Activated naive CD8-positive, alpha-beta T cell (primary cell): Measurements from ENCODE around the gene CPA1.

ENCODE experiments used
- H3K27ac Mint-ChIP-seq: one replicate; pipeline ENCODE4 v1.8.0; 2021; ENCODE audit warnings: mixed read lengths
- H3K27me3 Mint-ChIP-seq: one replicate; pipeline ENCODE4 v1.8.0; 2021; ENCODE audit warnings: mixed read lengths
- H3K36me3 Mint-ChIP-seq: one replicate; pipeline ENCODE4 v1.8.0; 2021; ENCODE audit warnings: mixed read lengths
- H3K4me1 Mint-ChIP-seq: one replicate; pipeline ENCODE4 v1.8.0; 2021; ENCODE audit warnings: low read depth, mixed read lengths
- H3K4me3 Mint-ChIP-seq: one replicate; pipeline ENCODE4 v1.8.0; 2021; ENCODE audit warnings: mild to moderate bottlenecking, mixed read lengths
- H3K9me3 Mint-ChIP-seq: one replicate; pipeline ENCODE4 v1.8.0; 2021; ENCODE audit warnings: low read depth, mixed read lengths

CPA1 gene

DNA sequence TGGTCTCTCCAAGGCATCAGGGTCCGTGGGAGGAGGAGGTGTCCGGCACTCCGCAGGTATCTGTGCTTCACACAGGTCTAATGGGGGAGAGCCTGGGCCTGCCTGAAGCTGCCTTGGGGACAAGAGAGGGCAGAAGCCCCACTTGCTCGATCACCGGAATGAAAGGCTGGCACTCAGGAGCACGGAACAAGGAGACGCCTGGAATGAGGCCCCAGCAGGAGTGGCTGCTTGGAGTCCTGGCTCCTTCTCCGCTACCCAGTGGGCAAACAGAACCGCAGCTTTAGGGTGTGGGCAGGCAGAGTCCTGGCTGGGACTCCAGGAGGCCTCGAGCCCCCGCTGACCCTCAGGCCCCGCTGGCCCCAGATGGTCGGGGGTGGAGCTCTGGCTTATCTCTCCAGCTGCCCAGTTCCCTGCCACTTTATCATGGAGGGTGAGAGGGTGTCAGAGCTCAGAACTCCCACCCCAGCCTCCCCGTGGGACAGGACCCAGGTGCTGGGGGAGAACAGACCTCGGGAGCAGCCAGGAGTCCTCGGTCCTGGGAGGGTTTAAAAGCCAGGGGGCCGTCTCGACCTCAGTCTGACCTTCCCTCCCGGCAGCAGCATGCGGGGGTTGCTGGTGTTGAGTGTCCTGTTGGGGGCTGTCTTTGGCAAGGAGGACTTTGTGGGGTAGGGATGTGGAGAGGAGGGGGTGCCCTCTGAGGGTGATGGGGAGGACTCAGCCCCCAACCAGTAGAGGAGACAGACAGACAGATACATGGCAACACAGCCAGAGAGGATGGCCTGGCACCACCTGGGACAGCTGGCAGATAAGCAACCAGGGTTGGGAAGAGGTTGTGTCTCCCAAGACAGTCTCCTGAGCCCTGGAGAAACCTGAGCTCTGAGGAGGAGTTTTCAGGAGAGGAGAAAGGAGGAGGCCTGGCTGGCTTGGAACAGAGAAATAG is at the start of gene CPA1:
TSS of gene CPA1 (plus strand) at position 574 of the 940 bp plus-strand sequence. CDS start at position 601, 27 bp downstream.
- Mint-ChIP-seq H3K4me3 (no peak within 1 kb of the TSS), H3K36me3 (peaks cover 5% of the 10 kb centered on the region), H3K4me1 (no peaks in the 10 kb centered on the region), H3K27me3 (no peaks in the 10 kb centered on the region), H3K9me3 (no peaks in the 10 kb centered on the region), H3K27ac (no peak within 1 kb of the TSS)

DNA sequence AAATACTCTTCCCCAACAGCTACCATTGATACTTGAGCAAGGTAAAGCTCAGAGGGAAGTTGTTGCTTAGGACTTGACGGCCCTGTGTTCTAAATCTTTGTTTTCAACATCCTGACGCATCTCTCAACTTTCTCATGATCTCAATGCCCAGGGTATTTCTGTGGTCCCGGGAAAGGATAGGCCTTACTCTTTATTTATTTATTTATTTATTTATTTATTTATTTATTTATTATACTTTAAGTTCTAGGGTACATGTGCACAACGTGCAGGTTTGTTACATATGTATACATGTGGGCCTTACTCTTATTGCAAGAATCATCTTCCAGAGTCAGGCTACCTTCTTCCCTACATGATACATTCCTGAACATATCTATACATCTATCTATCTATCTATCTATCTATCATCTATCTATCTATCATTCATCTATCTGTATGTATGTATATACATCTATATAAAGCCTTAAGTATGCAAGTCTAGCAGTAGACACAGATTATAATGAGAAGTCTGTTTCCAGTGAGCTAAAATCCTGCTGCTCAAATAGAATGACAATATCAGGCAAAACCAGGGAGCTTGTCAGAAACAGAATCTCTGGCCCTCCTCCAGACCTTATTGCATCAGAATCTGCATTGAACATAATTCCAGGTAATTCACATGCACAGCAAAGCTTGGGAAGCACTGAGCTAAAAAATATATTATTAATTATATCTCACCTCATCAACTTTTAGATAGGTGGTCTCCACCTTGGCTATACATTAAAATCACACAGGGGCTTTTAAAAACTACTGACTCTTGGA is 47.8 kb upstream of the CPA1 start:
- Mint-ChIP-seq H3K4me3 (no peak overlapping the region), H3K9me3 (no peaks in the 10 kb centered on the region), H3K36me3 (no peaks in the 10 kb centered on the region), H3K27me3 (no peaks in the 10 kb centered on the region), H3K27ac (no peak overlapping the region), H3K4me1 (no peaks in the 10 kb centered on the region)

DNA sequence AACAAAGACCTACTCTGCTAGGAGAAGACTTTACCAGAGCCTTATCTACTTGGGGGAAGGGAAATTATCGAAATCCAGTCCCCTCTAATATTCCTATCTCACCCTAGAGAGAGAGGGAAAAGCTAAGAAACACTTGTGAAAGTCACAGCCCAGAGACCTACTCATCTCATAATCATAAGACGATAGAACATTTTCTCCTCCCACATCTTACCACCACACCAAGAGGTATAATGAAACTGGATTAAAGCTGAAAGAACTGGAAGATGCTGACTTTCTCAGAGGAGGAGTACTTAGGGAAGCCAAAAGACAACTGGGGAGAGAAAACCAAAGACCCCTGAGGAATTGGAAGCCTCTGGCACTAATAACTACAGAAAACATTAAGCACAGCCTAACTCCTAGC is 46.5 kb upstream of the CPA1 start:
- no peaks in the 10 kb centered on the region for H3K9me3 Mint-ChIP-seq
- H3K36me3 Mint-ChIP-seq = no peaks in the 10 kb centered on the region
- no peak overlapping the region for H3K27ac Mint-ChIP-seq
- H3K4me1 Mint-ChIP-seq = no peaks in the 10 kb centered on the region
- H3K4me3 Mint-ChIP-seq = no peak overlapping the region
- H3K27me3 Mint-ChIP-seq = no peaks in the 10 kb centered on the region

DNA sequence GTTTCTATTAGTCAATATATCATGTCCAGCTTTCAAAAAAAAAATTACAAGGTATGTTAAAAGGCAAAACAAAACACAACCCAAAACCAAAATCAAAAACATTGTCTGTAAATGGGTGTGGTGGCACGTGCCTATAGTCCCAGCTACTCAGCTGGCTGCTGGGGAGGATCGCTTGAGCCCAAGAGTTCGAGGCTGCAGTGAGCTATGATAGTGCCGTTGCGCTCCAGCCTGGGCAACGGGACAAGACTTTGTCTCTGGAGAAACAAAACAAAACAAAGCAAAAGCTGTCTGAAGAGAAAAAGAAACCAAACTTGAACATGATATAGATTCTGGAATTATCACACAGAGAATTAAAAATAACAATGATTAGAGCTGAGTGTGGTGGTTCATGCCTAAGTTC is 46.0 kb upstream of the CPA1 start:
- H3K27ac Mint-ChIP-seq = no peak overlapping the region
- H3K36me3 Mint-ChIP-seq = no peaks in the 10 kb centered on the region
- H3K4me3 Mint-ChIP-seq = no peak overlapping the region
- no peaks in the 10 kb centered on the region for H3K27me3 Mint-ChIP-seq
- H3K9me3 Mint-ChIP-seq = no peaks in the 10 kb centered on the region
- H3K4me1 Mint-ChIP-seq = no peaks in the 10 kb centered on the region

DNA sequence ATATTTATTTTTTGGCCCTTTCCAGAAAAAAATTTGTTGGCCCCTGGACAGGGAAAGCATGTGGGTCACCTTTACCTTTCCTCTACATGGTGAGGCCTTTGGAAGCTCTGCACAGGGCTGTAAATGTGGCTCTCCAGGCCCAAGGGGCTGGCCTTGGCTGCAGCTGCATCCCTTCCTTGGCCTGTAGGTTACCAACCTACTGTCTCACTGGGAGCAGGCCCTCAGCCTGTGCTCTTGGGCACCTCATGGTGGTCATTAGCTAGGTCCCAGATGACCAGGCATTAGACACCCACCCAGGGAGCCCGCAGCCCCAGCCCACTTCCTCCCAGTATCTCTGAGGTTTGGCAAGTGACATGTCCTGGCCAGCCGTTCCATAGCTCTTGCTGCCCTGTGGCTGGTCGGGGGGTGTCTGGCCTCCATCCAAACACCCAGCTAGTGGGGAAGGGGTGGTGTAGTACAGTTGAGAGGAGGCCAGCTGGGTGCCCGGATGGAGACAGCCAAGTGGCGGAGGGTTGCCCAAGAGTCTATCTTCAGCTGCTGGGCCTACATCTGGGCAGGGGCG is 42.8 kb upstream of the CPA1 start:
- H3K9me3 Mint-ChIP-seq = no peaks in the 10 kb centered on the region
- no peaks in the 10 kb centered on the region for H3K4me1 Mint-ChIP-seq
- H3K27ac Mint-ChIP-seq = no peak overlapping the region
- no peaks in the 10 kb centered on the region for H3K27me3 Mint-ChIP-seq
- no peaks in the 10 kb centered on the region for H3K36me3 Mint-ChIP-seq
- no peak overlapping the region for H3K4me3 Mint-ChIP-seq

DNA sequence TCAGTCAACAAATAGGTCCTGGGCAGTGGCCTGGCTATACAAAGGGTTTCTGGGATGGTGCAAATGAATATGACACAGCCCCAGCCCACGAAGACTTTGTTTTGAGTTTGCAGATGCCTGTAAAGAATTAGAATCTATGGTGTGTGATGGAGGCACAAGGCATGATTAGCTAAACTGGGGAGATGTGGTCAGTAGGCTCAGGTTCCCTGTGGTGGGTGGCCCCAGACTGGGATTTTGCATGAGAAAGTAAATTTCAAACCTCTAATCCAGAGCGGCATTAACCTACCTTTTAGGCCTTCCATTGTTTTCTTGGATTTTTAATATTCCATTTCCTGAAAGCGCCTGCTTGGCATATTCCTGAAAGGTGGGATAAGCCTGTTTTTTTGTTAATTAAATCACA is 42.1 kb upstream of the CPA1 start:
- Mint-ChIP-seq H3K27me3 (no peaks in the 10 kb centered on the region), H3K9me3 (no peaks in the 10 kb centered on the region), H3K4me3 (no peak overlapping the region), H3K36me3 (no peaks in the 10 kb centered on the region), H3K27ac (no peak overlapping the region), H3K4me1 (no peaks in the 10 kb centered on the region)

DNA sequence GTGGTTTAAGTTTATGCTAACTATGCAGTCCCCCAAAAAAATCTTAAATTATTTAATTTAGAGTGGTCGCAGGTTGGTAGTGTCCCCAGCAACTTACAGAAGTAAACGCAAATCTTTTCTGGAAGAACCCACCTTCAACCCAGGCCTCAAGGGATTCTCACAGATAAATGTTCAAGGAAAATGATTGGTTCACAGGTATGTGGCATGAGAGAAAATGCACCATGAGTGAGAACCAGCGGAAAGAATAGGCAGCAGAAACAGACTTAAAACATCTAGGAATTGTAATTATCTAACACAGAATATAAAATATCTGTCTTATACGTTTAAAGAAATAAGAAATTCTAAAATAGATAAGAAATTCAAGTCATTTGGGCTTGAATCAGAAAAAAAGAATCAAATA is 38.4 kb upstream of the CPA1 start:
- H3K36me3 Mint-ChIP-seq = no peaks in the 10 kb centered on the region
- no peak overlapping the region for H3K4me3 Mint-ChIP-seq
- no peak overlapping the region for H3K27ac Mint-ChIP-seq
- H3K4me1 Mint-ChIP-seq = no peaks in the 10 kb centered on the region
- no peaks in the 10 kb centered on the region for H3K27me3 Mint-ChIP-seq
- no peaks in the 10 kb centered on the region for H3K9me3 Mint-ChIP-seq

DNA sequence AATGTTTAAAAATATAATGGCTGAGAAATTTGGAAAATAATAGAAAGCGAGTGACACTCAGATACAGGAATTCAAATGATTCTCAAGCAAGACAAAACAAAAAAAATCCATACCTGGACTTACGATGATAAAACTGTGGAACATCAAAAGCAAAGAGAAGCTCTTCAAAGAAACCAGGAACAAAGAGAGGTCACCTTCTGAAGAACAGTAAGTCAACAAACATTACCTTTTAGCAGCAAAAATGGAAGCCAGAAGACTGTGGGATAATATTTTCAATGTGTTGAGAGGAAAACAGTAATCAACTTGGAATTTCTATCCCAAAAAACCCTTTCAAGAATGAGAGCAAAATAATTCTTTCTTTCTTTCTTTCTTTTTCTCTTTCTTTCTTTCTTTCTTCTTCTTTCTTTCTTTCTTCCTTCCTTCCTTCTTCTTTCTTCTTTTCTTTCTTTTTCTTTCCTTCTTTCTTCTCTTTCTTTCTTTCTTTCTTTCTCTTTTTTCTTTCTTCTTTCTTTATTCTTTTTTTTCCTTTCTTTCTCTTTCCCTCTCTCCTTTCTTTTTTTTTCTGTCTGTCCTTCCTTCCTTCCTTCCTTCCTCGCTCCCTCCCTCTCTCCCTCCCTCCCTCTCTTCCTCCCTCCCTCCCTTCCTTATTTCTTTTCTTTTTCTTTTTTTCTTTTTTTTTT is 37.5 kb upstream of the CPA1 start:
- H3K27me3 Mint-ChIP-seq = no peaks in the 10 kb centered on the region
- no peak overlapping the region for H3K4me3 Mint-ChIP-seq
- H3K27ac Mint-ChIP-seq = no peak overlapping the region
- no peaks in the 10 kb centered on the region for H3K9me3 Mint-ChIP-seq
- H3K4me1 Mint-ChIP-seq = no peaks in the 10 kb centered on the region
- H3K36me3 Mint-ChIP-seq = no peaks in the 10 kb centered on the region

DNA sequence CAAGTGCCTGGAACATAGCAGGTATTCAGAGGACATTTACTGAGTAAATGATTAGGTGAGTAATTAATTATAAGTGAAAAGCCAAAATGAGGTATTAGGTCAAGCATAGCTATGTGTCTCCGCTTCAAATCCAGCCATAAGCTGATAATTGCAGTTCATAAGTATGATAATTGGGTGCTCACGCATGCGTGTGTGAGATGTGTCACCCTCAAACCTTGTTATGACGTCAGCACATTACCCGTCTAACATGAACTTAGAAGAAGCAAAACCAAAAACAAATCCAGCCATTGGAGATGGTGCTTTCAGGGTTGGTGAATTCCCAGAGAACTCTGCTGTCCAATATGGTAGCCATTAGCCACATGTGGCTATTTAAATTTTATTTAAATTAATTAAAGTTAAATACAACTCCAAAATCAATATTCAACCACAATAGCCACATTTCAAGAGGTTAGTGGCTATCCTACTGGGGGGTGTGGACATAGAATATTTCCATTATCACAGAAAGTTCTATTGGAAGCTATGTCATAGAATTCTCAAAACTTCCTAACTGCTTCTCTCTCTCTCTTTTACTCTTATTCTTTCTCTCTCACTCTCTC is 35.9 kb upstream of the CPA1 start, which contains the start of gene CPA5:
TSS of gene CPA5 (plus strand) at position 546 of the 596 bp plus-strand sequence. CDS start 1,670 bp downstream, outside the sequence.
- H3K27ac Mint-ChIP-seq = no peak within 1 kb of the TSS
- H3K36me3 Mint-ChIP-seq = no peaks in the 10 kb centered on the region
- H3K4me3 Mint-ChIP-seq = no peak within 1 kb of the TSS
- H3K27me3 Mint-ChIP-seq = no peaks in the 10 kb centered on the region
- no peaks in the 10 kb centered on the region for H3K9me3 Mint-ChIP-seq
- no peaks in the 10 kb centered on the region for H3K4me1 Mint-ChIP-seq

DNA sequence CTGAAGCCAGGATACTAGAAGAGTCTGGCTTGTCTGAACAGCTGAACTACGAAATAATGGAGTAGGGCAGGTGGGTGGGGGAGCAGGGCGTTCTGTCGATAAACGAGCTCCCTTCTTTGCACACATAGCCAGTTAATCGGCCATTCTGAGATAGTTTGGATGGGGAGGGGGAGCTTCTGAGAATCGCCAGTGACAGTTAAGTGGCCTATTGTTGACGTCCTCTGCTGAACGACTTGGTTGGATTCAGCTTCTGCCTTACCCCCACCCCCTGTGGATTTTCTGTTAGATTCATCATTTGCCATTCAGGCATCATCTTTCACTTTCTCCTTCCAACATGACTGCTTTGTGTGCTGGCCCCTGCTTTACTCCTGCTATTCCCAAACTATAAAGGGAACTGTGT is 35.2 kb upstream of the CPA1 start:
- Mint-ChIP-seq H3K27ac (no peak overlapping the region), H3K9me3 (no peaks in the 10 kb centered on the region), H3K36me3 (no peaks in the 10 kb centered on the region), H3K4me3 (no peak overlapping the region), H3K27me3 (no peaks in the 10 kb centered on the region), H3K4me1 (no peaks in the 10 kb centered on the region)

DNA sequence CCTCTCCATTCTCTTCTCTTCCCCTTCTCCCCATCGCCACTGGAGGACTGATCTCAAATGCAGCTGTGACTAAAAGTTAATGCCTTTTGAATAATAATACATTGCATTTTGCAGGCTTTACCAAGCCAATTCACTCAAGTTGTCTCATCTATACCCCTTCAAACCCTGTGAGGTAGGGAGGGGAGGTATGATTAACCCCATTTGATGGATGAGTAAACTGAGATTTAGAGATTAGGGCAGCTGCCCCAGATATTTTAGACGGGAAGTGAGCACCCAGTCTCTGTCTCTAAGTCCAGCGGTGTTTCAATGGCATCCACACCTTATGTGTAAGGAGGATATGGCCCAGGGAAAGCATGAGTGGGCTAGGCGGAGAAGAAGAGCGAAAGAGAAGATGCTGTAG is 34.6 kb upstream of the CPA1 start:
- Mint-ChIP-seq H3K9me3 (no peaks in the 10 kb centered on the region), H3K27me3 (no peaks in the 10 kb centered on the region), H3K4me1 (peaks cover 1% of the 10 kb centered on the region), H3K36me3 (no peaks in the 10 kb centered on the region), H3K4me3 (no peak overlapping the region), H3K27ac (no peak overlapping the region)

DNA sequence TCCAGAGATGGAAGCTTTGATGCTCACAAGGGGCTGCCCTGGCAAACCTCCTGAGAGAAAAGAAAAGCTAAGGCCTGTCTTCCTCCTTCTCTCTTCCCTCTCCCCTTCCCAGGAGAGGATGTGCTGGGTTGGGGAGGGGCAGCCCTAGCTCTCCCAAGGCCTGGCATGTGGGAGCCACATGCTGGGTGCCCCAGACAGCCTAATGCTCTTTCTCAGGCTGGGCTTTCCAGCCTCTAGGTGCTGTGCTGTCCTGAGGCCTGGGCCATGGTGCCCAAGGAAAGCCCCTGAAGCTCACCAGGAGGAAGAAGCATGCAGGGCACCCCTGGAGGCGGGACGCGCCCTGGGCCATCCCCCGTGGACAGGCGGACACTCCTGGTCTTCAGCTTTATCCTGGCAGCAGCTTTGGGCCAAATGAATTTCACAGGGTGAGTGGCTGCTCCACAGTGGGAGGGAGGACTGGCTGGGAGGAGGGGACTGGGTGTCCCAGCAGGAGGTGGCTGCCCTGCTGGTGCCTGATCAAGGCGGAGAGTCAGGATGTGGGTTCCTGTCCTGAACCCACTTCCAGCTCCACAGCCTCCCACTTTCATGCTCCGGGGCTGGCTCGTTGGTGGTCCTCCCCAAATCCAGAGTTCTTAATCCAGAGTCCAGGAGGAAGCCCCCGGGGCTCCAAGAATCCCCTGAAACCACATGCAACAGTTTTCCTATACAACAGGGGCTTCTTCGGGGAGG is 34.0 kb upstream of the CPA1 start:
- Mint-ChIP-seq H3K36me3 (no peaks in the 10 kb centered on the region), H3K4me3 (no peak overlapping the region), H3K27ac (no peak overlapping the region), H3K9me3 (no peaks in the 10 kb centered on the region), H3K27me3 (no peaks in the 10 kb centered on the region), H3K4me1 (peaks cover 7% of the 10 kb centered on the region)

DNA sequence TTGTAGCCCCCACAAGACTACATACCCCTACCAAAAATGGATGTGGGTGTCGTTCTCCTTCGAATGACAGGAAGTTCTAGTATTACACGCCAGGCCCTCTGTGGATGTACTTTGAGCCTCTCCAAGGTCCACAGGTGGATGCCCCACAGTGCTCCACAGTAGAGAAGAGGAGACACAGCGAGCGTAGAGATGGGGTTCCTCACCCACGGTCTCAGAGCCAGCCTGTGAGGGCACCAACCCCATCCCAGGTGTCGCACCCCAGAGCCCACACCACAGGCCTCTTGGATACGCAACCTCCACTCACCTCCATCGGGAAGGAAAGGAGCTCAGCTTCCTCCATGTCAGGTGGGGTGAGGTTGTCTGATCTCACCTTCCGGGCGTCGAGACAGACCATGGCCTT is 33.4 kb upstream of the CPA1 start:
- Mint-ChIP-seq H3K36me3 (no peaks in the 10 kb centered on the region), H3K9me3 (no peaks in the 10 kb centered on the region), H3K4me3 (no peak overlapping the region), H3K27ac (no peak overlapping the region), H3K4me1 (peaks cover 8% of the 10 kb centered on the region), H3K27me3 (no peaks in the 10 kb centered on the region)
